Endothelial cell of umbilical vein (primary cell): ENCODE measurements around the gene MRTO4.

ENCODE experiments used
- POLR2A ChIP-seq: IDR thresholded peaks from 2 replicates; pipeline ENCODE4 v1.6.1; 2012; ENCODE audit warnings: low read depth, mild to moderate bottlenecking, control low read depth, low read length
- TF ChIP-seq, protein P1 (sequence below), 2 donors: IDR thresholded peaks; 1 replicate in 1 of 2; 2 replicates in 1 of 2; pipeline ENCODE4 v1.5.1; 2011; ENCODE audit warnings: low read length in 2 of 2, mild to moderate bottlenecking in 2 of 2, moderate library complexity in 2 of 2, control low read depth in 1 of 2, inconsistent platforms in 1 of 2, low read depth in 1 of 2; ENCODE audit not compliant: insufficient read depth in 1 of 2; ENCODE audit errors: extremely low read depth in 1 of 2
- TF ChIP-seq, protein P2 (sequence below): IDR thresholded peaks from 2 replicates; pipeline ENCODE4 v1.6.1; 2011; ENCODE audit not compliant: insufficient read depth, insufficient read length

DNA sequence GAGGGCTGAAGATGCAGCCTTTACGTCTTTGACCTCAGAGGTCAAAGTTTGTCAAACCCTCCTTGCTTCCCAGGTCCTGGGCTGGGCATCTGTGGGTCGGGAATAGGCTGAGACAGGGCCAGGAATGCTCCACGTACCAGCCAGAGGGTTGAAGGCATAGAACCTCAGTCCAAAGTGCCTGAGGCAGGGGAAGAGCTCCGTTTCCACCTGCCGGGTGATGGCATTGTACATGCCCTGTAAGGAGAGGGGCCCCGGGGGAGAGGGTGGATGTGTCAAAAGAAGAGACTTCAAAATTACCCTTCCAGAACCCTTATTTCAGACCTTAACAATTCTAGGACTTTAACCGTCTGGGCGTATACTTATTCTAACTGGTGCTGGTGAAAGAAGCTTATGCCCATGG lies 33.3 kb downstream of the MRTO4 start:
- TF ChIP-seq, protein P1, sequence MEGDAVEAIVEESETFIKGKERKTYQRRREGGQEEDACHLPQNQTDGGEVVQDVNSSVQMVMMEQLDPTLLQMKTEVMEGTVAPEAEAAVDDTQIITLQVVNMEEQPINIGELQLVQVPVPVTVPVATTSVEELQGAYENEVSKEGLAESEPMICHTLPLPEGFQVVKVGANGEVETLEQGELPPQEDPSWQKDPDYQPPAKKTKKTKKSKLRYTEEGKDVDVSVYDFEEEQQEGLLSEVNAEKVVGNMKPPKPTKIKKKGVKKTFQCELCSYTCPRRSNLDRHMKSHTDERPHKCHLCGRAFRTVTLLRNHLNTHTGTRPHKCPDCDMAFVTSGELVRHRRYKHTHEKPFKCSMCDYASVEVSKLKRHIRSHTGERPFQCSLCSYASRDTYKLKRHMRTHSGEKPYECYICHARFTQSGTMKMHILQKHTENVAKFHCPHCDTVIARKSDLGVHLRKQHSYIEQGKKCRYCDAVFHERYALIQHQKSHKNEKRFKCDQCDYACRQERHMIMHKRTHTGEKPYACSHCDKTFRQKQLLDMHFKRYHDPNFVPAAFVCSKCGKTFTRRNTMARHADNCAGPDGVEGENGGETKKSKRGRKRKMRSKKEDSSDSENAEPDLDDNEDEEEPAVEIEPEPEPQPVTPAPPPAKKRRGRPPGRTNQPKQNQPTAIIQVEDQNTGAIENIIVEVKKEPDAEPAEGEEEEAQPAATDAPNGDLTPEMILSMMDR (IDR thresholded peaks at IDR 0.05; ENCODE audit: extremely low read depth in 1 of 2, insufficient read depth in 1 of 2, low read depth in 1 of 2, low read length in 2 of 2), result no peak
- TF ChIP-seq, protein P2, sequence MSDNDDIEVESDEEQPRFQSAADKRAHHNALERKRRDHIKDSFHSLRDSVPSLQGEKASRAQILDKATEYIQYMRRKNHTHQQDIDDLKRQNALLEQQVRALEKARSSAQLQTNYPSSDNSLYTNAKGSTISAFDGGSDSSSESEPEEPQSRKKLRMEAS, result no peak
- no peak for TF ChIP-seq POLR2A
